Smooth muscle cell (in vitro differentiated cells): ENCODE data around the gene PRRC2A. TPM values are rescaled to one million over a fixed set of nuclear protein-coding genes. Genes with fewer than 3 reads are reported as not detected.
A peak's percentile ranks its signal among the peaks of the same experiment; 100 is the strongest.

Experiments used
- DNase-seq: peaks from one replicate; lab custom pipeline; 2025; ENCODE audit not compliant: unreplicated experiment; lab: John Stamatoyannopoulos, UW
- H2AFZ ChIP-seq: fragments of 200-600 bp; sonication (generic); 2 replicates; pipeline ENCODE4 v1.6.0; 2016; ENCODE audit warnings: antibody characterized with exemption, low read depth, mild to moderate bottlenecking
- H3F3A ChIP-seq: fragments of 200-600 bp; sonication (generic); 2 replicates; pipeline ENCODE4 v1.6.0; 2017; ENCODE audit warnings: antibody characterized with exemption, low read depth
- H3K27ac ChIP-seq: fragments of 200-600 bp; sonication (generic); 2 replicates; pipeline ENCODE4 v1.5.1; 2016; ENCODE audit warnings: low read depth, mild to moderate bottlenecking
- H3K27me3 ChIP-seq: fragments of 200-600 bp; sonication (generic); 2 replicates; pipeline ENCODE4 v1.6.1; 2016; ENCODE audit warnings: low read depth, mild to moderate bottlenecking
- H3K36me3 ChIP-seq: fragments of 200-600 bp; sonication (generic); 2 replicates; pipeline ENCODE4 v1.5.1; 2016; ENCODE audit warnings: low read depth
- H3K4me1 ChIP-seq: fragments of 200-600 bp; sonication (generic); 2 replicates; pipeline ENCODE4 v1.5.1; 2016; ENCODE audit warnings: low read depth
- H3K4me2 ChIP-seq: fragments of 200-600 bp; sonication (generic); 2 replicates; pipeline ENCODE4 v1.6.0; 2016; ENCODE audit warnings: mild to moderate bottlenecking
- H3K4me3 ChIP-seq: fragments of 200-600 bp; sonication (generic); 2 replicates; pipeline ENCODE4 v1.5.1; 2016; ENCODE audit warnings: mild to moderate bottlenecking
- H3K79me2 ChIP-seq: fragments of 200-600 bp; sonication (generic); 2 replicates; pipeline ENCODE4 v1.6.0; 2016; ENCODE audit warnings: low read depth, mild to moderate bottlenecking
- H3K9ac ChIP-seq: fragments of 200-600 bp; sonication (generic); 2 replicates; pipeline ENCODE4 v1.6.0; 2016; ENCODE audit warnings: low read depth
- H3K9me3 ChIP-seq: fragments of 200-600 bp; sonication (generic); replicated peaks from 2 replicates; pipeline ENCODE4 v1.5.1; 2016; ENCODE audit warnings: low read depth
- H4K20me1 ChIP-seq: fragments of 200-600 bp; sonication (generic); 2 replicates; pipeline ENCODE4 v1.6.0; 2016; ENCODE audit warnings: low read depth
- WGBS: methylation state at CpG from one replicate; pipeline ENCODE4 v1.1.7; 2016; ENCODE audit warnings: low lambda C conversion rate; 5-methylcytosine and 5-hydroxymethylcytosine counted together
- polyA plus RNA-seq: library from polyadenylated mRNA; unstranded; fragments of >200 nt; fragmentation: Nextera tagmentation; extraction: Ambion mirVana; gene quantifications from 2 replicates; pipeline ENCODE4 v1.2.1, GENCODE V29; 2016
- total RNA-seq: library from RNA; depleted of rRNA; stranded (reverse); fragments of >200 nt; gene quantifications from 2 replicates; pipeline ENCODE4 v1.2.3, GENCODE V29; 2014
- TF ChIP-seq, protein P1 (sequence below): fragments of 200-600 bp; sonication (generic); IDR thresholded peaks from 2 replicates; pipeline ENCODE4 v1.5.1; 2017; ENCODE audit warnings: borderline replicate concordance, mild to moderate bottlenecking, antibody characterized with exemption; ENCODE audit not compliant: insufficient read depth, poor library complexity, severe bottlenecking

Gene PRRC2A
- total and polyA plus RNA-seq, 2 experiments from 2014 or later: 47.6 to 58.0 TPM

DNA sequence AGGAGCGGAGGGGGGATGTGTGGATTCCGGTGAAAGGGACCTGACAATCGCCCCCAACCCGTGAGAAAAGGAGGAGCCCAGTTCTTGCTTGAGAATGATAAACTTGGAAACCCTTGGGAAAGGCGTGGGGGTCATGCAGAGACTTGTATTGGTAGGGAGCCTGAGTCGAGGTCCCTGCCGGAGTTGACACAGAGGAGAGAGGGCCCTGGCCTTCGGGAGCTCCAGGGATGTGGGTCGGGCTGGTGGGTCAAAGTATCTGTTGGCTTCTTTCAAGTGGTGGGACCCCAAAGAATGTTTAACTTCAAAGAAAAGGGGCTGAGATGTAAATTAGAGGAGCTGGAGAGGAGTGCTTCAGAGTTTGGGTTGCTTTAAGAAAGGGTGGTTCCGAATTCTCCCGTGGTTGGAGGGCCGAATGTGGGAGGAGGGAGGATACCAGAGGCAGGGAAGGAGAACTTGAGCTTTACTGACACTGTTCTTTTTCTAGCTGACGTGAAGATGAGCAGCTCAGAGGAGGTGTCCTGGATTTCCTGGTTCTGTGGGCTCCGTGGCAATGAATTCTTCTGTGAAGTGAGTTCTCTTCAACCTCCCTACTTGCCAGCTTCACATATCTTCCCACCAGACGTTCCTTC, 45.9 kb downstream of the PRRC2A start:
- peak overlapping the region; percentile 34 for H2AFZ ChIP-seq
- H3K4me1 ChIP-seq: peaks cover 12% of the 10 kb centered on the region
- peak overlapping the region; percentile 96 for H3K9ac ChIP-seq
- no peaks in the 10 kb centered on the region for H3K9me3 ChIP-seq
- WGBS: 7% methylated on average over 15 of the region's 15 CpGs
- no peaks in the 10 kb centered on the region for H3K27me3 ChIP-seq
- peaks cover 7% of the 10 kb centered on the region for H3F3A ChIP-seq
- peaks cover 3% of the 10 kb centered on the region for H4K20me1 ChIP-seq
- no peak for DNase-seq
- TF ChIP-seq, protein P1, sequence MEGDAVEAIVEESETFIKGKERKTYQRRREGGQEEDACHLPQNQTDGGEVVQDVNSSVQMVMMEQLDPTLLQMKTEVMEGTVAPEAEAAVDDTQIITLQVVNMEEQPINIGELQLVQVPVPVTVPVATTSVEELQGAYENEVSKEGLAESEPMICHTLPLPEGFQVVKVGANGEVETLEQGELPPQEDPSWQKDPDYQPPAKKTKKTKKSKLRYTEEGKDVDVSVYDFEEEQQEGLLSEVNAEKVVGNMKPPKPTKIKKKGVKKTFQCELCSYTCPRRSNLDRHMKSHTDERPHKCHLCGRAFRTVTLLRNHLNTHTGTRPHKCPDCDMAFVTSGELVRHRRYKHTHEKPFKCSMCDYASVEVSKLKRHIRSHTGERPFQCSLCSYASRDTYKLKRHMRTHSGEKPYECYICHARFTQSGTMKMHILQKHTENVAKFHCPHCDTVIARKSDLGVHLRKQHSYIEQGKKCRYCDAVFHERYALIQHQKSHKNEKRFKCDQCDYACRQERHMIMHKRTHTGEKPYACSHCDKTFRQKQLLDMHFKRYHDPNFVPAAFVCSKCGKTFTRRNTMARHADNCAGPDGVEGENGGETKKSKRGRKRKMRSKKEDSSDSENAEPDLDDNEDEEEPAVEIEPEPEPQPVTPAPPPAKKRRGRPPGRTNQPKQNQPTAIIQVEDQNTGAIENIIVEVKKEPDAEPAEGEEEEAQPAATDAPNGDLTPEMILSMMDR: no peak
- peaks cover 40% of the 10 kb centered on the region for H3K79me2 ChIP-seq
- peak overlapping the region; percentile 89 for H3K27ac ChIP-seq
- H3K36me3 ChIP-seq: no peaks in the 10 kb centered on the region
- H3K4me2 ChIP-seq: peak overlapping the region; percentile 93
- peak overlapping the region; percentile 99 for H3K4me3 ChIP-seq

DNA sequence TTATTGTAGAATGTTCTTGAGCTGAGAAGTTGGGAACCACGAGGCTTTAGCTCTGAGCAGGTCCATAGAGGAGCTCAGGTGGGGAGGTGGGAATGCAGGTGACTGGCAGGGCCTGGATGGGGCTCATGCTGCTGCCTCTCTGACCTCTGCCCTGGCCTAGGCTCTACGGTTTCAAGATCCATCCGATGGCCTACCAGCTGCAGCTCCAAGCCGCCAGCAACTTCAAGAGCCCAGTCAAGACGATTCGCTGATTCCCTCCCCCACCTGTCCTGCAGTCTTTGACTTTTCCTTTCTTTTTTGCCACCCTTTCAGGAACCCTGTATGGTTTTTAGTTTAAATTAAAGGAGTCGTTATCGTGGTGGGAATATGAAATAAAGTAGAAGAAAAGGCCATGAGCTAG, 49.2 kb downstream of the PRRC2A start, which contains the start of gene LY6G5B:
Gene LY6G5B, plus strand, starts transcription at position 301 of the 400 bp plus-strand sequence. CDS start 975 bp downstream, outside the sequence.
- Histone ChIP-seq H3K27ac (no peak within 1 kb of the TSS), H3K27me3 (no peaks in the 10 kb centered on the region), H3K79me2 (peaks cover 29% of the 10 kb centered on the region), H4K20me1 (peaks cover 3% of the 10 kb centered on the region), H3F3A (peaks cover under 1% of the 10 kb centered on the region), H3K36me3 (no peaks in the 10 kb centered on the region), H3K4me2 (no peak within 1 kb of the TSS), H2AFZ (no peak within 1 kb of the TSS), H3K4me3 (no peak within 1 kb of the TSS), H3K9me3 (no peaks in the 10 kb centered on the region), H3K9ac (no peak within 1 kb of the TSS), H3K4me1 (peaks cover 8% of the 10 kb centered on the region)
- WGBS: 94% methylated on average over 8 of the region's 8 CpGs
- TF ChIP-seq, protein P1: no peak
- no peak for DNase-seq

DNA sequence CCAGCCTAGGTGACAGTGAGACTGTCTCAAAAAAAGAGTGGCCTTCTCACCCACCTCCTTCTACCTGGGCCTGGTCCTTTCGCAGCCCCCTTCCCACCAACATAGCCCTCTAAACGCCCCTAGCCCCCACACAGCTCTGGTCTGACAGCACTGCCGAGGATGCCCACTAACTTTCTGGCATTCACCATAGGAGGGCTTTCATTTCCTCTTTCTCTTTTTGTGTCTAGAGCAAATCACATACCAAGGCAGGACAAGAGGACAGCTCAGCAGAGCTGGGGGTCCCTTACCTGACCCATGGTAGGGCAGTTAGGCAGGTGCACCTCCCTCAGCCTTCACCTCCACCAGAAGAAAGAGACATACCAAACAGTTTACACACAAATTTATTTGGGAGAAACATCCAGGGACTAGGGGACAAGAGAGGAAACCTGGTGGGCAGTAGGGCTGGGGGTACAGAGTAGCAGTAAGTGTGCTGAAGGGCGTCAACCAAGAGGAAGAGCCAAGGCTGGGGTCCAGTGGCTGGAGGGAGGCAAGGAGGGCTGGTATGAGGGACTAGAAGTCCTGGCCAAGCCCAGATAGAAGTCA, 55.9 kb downstream of the PRRC2A start:
- H3K79me2 ChIP-seq: no peaks in the 10 kb centered on the region
- H3K36me3 ChIP-seq: no peaks in the 10 kb centered on the region
- no peak overlapping the region for H2AFZ ChIP-seq
- H3K27ac ChIP-seq: no peak overlapping the region
- no peak for DNase-seq
- no peaks in the 10 kb centered on the region for H3K27me3 ChIP-seq
- H3K9me3 ChIP-seq: no peaks in the 10 kb centered on the region
- H3K9ac ChIP-seq: no peak overlapping the region
- WGBS: 84% methylated on average over 4 of the region's 4 CpGs
- H3F3A ChIP-seq: peaks cover 7% of the 10 kb centered on the region
- peaks cover 5% of the 10 kb centered on the region for H3K4me1 ChIP-seq
- no peak overlapping the region for H3K4me2 ChIP-seq
- H3K4me3 ChIP-seq: no peak overlapping the region
- TF ChIP-seq, protein P1: no peak
- H4K20me1 ChIP-seq: no peaks in the 10 kb centered on the region
